PC-3 (cell line): ENCODE measurements around the gene PLA2G2D. TPM values are rescaled to one million over a fixed set of nuclear protein-coding genes. Genes with fewer than 3 reads are reported as not detected.

Source experiments
- ATAC-seq: fragments of 200-7000 bp; cut with Tn5 transposase; 2 replicates; pipeline ENCODE4 v1.9.1; 2020; ENCODE audit warnings: mild to moderate bottlenecking, moderate library complexity
- BruUV-seq: library from RNA; stranded (reverse); fragments of 400-500 nt; replicated peaks from 2 replicates; lab custom pipeline; 2021; lab: Mats Ljungman, UMichigan
- CTCF ChIA-PET: fragments of 300-600 bp; sonication (Branson Sonifier 250); formaldehyde crosslinking; loops from one replicate; lab custom pipeline; 2022; ENCODE audit warnings: antibody characterized with exemption; lab: Charles Lee
- POLR2A ChIA-PET: fragments of 300-600 bp; sonication (Branson Sonifier 250); formaldehyde crosslinking; loops from one replicate; lab custom pipeline; 2022; ENCODE audit warnings: antibody characterized with exemption; ENCODE audit not compliant: unreplicated experiment; lab: Charles Lee
- DNase-seq: peaks from one replicate; pipeline ENCODE4 v3.0.0-alpha.2; 2015
- H2AFZ ChIP-seq: fragments of 300-600 bp; sonication (generic); 2 replicates; pipeline ENCODE4 v1.6.0; 2016; ENCODE audit warnings: antibody characterized with exemption, low read length
- H3F3A ChIP-seq: fragments of 300-600 bp; sonication (generic); one replicate; pipeline ENCODE4 v1.6.0; 2017; ENCODE audit warnings: antibody characterized with exemption, low read length, control low read depth, mild to moderate bottlenecking; ENCODE audit not compliant: unreplicated experiment
- H3K27ac ChIP-seq: fragments of 300-600 bp; sonication (generic); 2 replicates; pipeline ENCODE4 v1.5.1; 2016; ENCODE audit warnings: mild to moderate bottlenecking, low read length
- H3K27me3 ChIP-seq: fragments of 300-600 bp; sonication (generic); 2 replicates; pipeline ENCODE4 v1.6.1; 2016; ENCODE audit warnings: low read length, mixed read lengths
- H3K36me3 ChIP-seq: fragments of 300-600 bp; sonication (generic); 2 replicates; pipeline ENCODE4 v1.6.1; 2016; ENCODE audit warnings: low read depth, mixed run types, low read length, mixed read lengths
- H3K4me1 ChIP-seq: fragments of 300-600 bp; sonication (generic); 2 replicates; pipeline ENCODE4 v1.5.1; 2016; ENCODE audit warnings: low read length; ENCODE audit not compliant: insufficient read depth
- H3K4me2 ChIP-seq: fragments of 300-600 bp; sonication (generic); 2 replicates; pipeline ENCODE4 v1.6.0; 2016; ENCODE audit warnings: low read length
- H3K4me3 ChIP-seq: fragments of 300-600 bp; sonication (generic); 2 replicates; pipeline ENCODE4 v1.5.1; 2016; ENCODE audit warnings: mild to moderate bottlenecking, low read length, mixed read lengths
- H3K79me2 ChIP-seq: fragments of 300-600 bp; sonication (generic); 2 replicates; pipeline ENCODE4 v1.6.1; 2017; ENCODE audit warnings: low read length, mixed read lengths
- H3K9ac ChIP-seq: fragments of 300-600 bp; sonication (generic); 2 replicates; pipeline ENCODE4 v1.6.0; 2016; ENCODE audit warnings: mild to moderate bottlenecking, low read length
- H3K9me2 ChIP-seq: fragments of 300-600 bp; sonication (generic); replicated peaks from 2 replicates; pipeline ENCODE4 v1.6.1; 2016; ENCODE audit warnings: mixed run types, low read length, mixed read lengths
- H3K9me3 ChIP-seq: fragments of 300-600 bp; sonication (generic); 2 replicates; pipeline ENCODE4 v1.6.1; 2016; ENCODE audit warnings: low read length, mixed read lengths
- H4K20me1 ChIP-seq: fragments of 300-600 bp; sonication (generic); 2 replicates; pipeline ENCODE4 v1.6.1; 2016; ENCODE audit warnings: low read length, mixed read lengths
- CTCF ChIP-seq: fragments of 300-600 bp; sonication (generic); conservative IDR thresholded peaks from 2 replicates; pipeline ENCODE4 v1.5.1; 2017; ENCODE audit warnings: antibody characterized with exemption, low read depth, mild to moderate bottlenecking, low read length
- EZH2 ChIP-seq: fragments of 300-600 bp; sonication (generic); IDR thresholded peaks from one replicate; pipeline ENCODE4 v1.6.1; 2017; ENCODE audit warnings: antibody characterized with exemption, mild to moderate bottlenecking, low read length; ENCODE audit not compliant: unreplicated experiment
- EZH2phosphoT487 ChIP-seq: fragments of 300-600 bp; sonication (generic); IDR thresholded peaks from 2 replicates; pipeline ENCODE4 v1.6.1; 2018; ENCODE audit warnings: mild to moderate bottlenecking, antibody characterized with exemption, low read length, borderline replicate concordance
- intact Hi-C: fragments of 100-400 bp; cut with micrococcal nuclease; formaldehyde crosslinking; loops from 2 replicates; pipeline ENCODE4 v1.9.0; 2023
- total RNA-seq: library from RNA; depleted of rRNA; stranded (reverse); fragments of >200 nt; gene quantifications from 2 replicates; pipeline ENCODE4 v1.2.3, GENCODE V29; 2014

The PLA2G2D gene
- total RNA-seq, 1 experiment from 2014 or later: not detected

DNA sequence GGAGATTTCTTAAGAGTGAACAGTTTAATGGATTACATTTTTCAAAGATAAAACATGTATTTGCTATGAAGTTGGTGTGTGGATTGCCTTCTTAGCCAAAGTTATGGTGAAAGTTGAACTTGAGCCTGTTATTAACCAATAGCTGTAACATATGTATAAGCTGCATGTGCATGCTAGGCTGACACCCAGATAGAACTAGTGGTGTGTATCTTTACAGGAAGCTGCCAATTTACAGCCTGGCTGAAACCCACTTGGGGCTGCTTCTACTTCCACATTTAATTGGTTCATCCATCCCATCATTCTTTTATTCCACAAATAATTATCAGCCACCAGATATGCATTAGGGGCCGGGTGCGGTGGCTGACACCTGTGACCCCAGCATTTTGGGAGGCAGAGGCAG is 46.1 kb downstream of the PLA2G2D start:
- Histone ChIP-seq H3K9me3 (no peaks in the 10 kb centered on the region), H3K9ac (no peak overlapping the region), H3K4me2 (no peak overlapping the region), H3K27me3 (no peaks in the 10 kb centered on the region), H4K20me1 (no peaks in the 10 kb centered on the region), H3K27ac (no peak overlapping the region), H3K4me1 (peaks cover 7% of the 10 kb centered on the region; the same call in 1 of the 2 replicates), H2AFZ (no peak overlapping the region), H3K36me3 (no peaks in the 10 kb centered on the region), H3K9me2 (no peaks in the 10 kb centered on the region), H3F3A (no peaks in the 10 kb centered on the region), H3K4me3 (no peak overlapping the region), H3K79me2 (no peaks in the 10 kb centered on the region)
- ChIA-PET POLR2A (no interaction called here), CTCF (no interaction called here)
- no TSS peak for BruUV-seq
- no peak for ATAC-seq
- TF ChIP-seq EZH2phosphoT487 (no peak), EZH2 (no peak), CTCF (no peak)
- intact Hi-C loops: no loop called here
- DNase-seq: no peak

GRCh38 chr1:20072771-20073170 is 46.6 kb downstream of the PLA2G2D start:
- DNase-seq (no peak), ATAC-seq (no peak)
- H3K9me3 ChIP-seq: no peaks in the 10 kb centered on the region
- ChIA-PET CTCF (no interaction called here), POLR2A (no interaction called here)
- no peak overlapping the region for H2AFZ ChIP-seq
- no TSS peak for BruUV-seq
- intact Hi-C loops: no loop called here
- no peaks in the 10 kb centered on the region for H4K20me1 ChIP-seq
- H3K4me1 ChIP-seq: peaks cover 7% of the 10 kb centered on the region; the same call in 1 of the 2 replicates
- H3K79me2 ChIP-seq: no peaks in the 10 kb centered on the region
- H3K9me2 ChIP-seq: no peaks in the 10 kb centered on the region
- no peak overlapping the region for H3K9ac ChIP-seq
- TF ChIP-seq EZH2 (no peak), CTCF (no peak)
- no peak overlapping the region for H3K4me2 ChIP-seq
- no peaks in the 10 kb centered on the region for H3K27me3 ChIP-seq
- no peak overlapping the region for H3K4me3 ChIP-seq
- no peak overlapping the region for H3K27ac ChIP-seq
- no peaks in the 10 kb centered on the region for H3F3A ChIP-seq
- no peaks in the 10 kb centered on the region for H3K36me3 ChIP-seq

GRCh38 chr1:20071416-20071815 is 47.9 kb downstream of the PLA2G2D start:
- Histone ChIP-seq H3K27ac (no peak overlapping the region), H3K9me2 (no peaks in the 10 kb centered on the region), H3K4me1 (peaks cover 7% of the 10 kb centered on the region; the same call in 1 of the 2 replicates), H3K36me3 (no peaks in the 10 kb centered on the region), H3K9me3 (no peaks in the 10 kb centered on the region), H3K4me2 (no peak overlapping the region), H4K20me1 (no peaks in the 10 kb centered on the region), H3K79me2 (no peaks in the 10 kb centered on the region), H3K9ac (no peak overlapping the region), H3K4me3 (no peak overlapping the region), H3K27me3 (no peaks in the 10 kb centered on the region), H3F3A (no peaks in the 10 kb centered on the region), H2AFZ (no peak overlapping the region)
- no peak for ATAC-seq
- no peak for TF ChIP-seq EZH2
- TF ChIP-seq CTCF: no peak
- TF ChIP-seq EZH2phosphoT487: no peak
- POLR2A ChIA-PET: no interaction called here
- CTCF ChIA-PET: interaction anchor here (0.6 kb wide), 1 partner anchor 849 kb away, joined by 3 read pairs; no protein-coding TSS in a partner anchor
- intact Hi-C loops: no loop called here
- DNase-seq: no peak
- no TSS peak for BruUV-seq
